ENCODE data around the gene PTRH1.

PTRH1 gene

GRCh38 chr9:127730799-127731410 lies 15.4 kb upstream of the PTRH1 start:
- no peak overlapping the region for H3K27ac ChIP-seq
- TF ChIP-seq CTCF (IDR thresholded peaks at IDR 0.05) (no peak), ZFX (IDR thresholded peaks at IDR 0.05; ENCODE audit: borderline replicate concordance) (no peak)

- H3K27ac ChIP-seq = no peak overlapping the region
- TF ChIP-seq CTCF (IDR thresholded peaks at IDR 0.05) (no peak), ZFX (IDR thresholded peaks at IDR 0.05; ENCODE audit: borderline replicate concordance) (no peak)
Observed at GRCh38 chr9:127730262-127730661, 14.8 kb upstream of the PTRH1 start.

- H3K27ac ChIP-seq = no peak overlapping the region
- no peak for TF ChIP-seq ZFX (IDR thresholded peaks at IDR 0.05; ENCODE audit: borderline replicate concordance)
- TF ChIP-seq CTCF (IDR thresholded peaks at IDR 0.05) = no peak
Observed at GRCh38 chr9:127729522-127730256, 14.2 kb upstream of the PTRH1 start.

GRCh38 chr9:127728808-127729207 lies 13.3 kb upstream of the PTRH1 start:
- no peak overlapping the region for H3K27ac ChIP-seq
- TF ChIP-seq CTCF (IDR thresholded peaks at IDR 0.05) = no peak
- no peak for TF ChIP-seq ZFX (IDR thresholded peaks at IDR 0.05; ENCODE audit: borderline replicate concordance)

- TF ChIP-seq ZFX (IDR thresholded peaks at IDR 0.05; ENCODE audit: borderline replicate concordance) = no peak
- TF ChIP-seq CTCF (IDR thresholded peaks at IDR 0.05) = no peak
- H3K27ac ChIP-seq = no peak overlapping the region
Observed at GRCh38 chr9:127726871-127727270, 11.4 kb upstream of the PTRH1 start.

GRCh38 chr9:127724012-127724411 lies 8.5 kb upstream of the PTRH1 start:
- no peak overlapping the region for H3K27ac ChIP-seq
- no peak for TF ChIP-seq CTCF (IDR thresholded peaks at IDR 0.05)

- H3K27ac ChIP-seq = no peak overlapping the region
- TF ChIP-seq CTCF (IDR thresholded peaks at IDR 0.05) (no peak), ZFX (IDR thresholded peaks at IDR 0.05; ENCODE audit: borderline replicate concordance) (no peak)
Observed at GRCh38 chr9:127723444-127723843, 8.0 kb upstream of the PTRH1 start.
